ENCODE results near the gene ATP1B1. TPM values are rescaled to one million over a fixed set of nuclear protein-coding genes. Genes with fewer than 3 reads are reported as not detected.

ATP1B1 gene
- total and polyA plus RNA-seq, 2 of the 13 experiments (the other 11 are each of a cell fraction or from before 2014, with no cell fraction given), result 134 to 135 TPM

- no peak for TF ChIP-seq ZNF142 (CRISPR knock-in tag; IDR thresholded peaks at IDR 0.05)
- TF ChIP-seq USF2 (IDR thresholded peaks at IDR 0.05; ENCODE audit: low read depth, low read length), result no peak
- TF ChIP-seq USF2 (CRISPR knock-in tag; IDR thresholded peaks at IDR 0.05; ENCODE audit: borderline replicate concordance), result no peak
- no peak; the same call in 1 of the 2 replicates for TF ChIP-seq ARID4A (CRISPR knock-in tag; IDR thresholded peaks at IDR 0.05; ENCODE audit: borderline replicate concordance)
- no peak for TF ChIP-seq ZNF230 (CRISPR knock-in tag; IDR thresholded peaks at IDR 0.05)
- TF ChIP-seq ZNF780A (CRISPR knock-in tag; IDR thresholded peaks at IDR 0.05), result no peak
- 0 out of 2 replicates have a peak, but pooled peaks have one; percentile 18 for TF ChIP-seq MAX (IDR thresholded peaks at IDR 0.05)
- no peak for TF ChIP-seq HNF1A (IDR thresholded peaks at IDR 0.05; ENCODE audit: low read depth)
- no peak for TF ChIP-seq HNF1A (CRISPR knock-in tag; IDR thresholded peaks at IDR 0.05; ENCODE audit: borderline replicate concordance)
- no peak for TF ChIP-seq ZSCAN21 (CRISPR knock-in tag; IDR thresholded peaks at IDR 0.05; ENCODE audit: borderline replicate concordance)
These were observed 2.5 kb downstream of the ATP1B1 start (continued) for GRCh38 chr1:169108863-169109560.
